Mesenteric fat pad (tissue), 1 donor: Measurements from ENCODE around the gene PARL. TPM values are rescaled to one million over a fixed set of nuclear protein-coding genes. Genes with fewer than 3 reads are reported as not detected.

Experiments used
- DNase-seq: peaks from one replicate; pipeline ENCODE4 v3.0.0-alpha.2; 2020; ENCODE audit warnings: low spot score
- long read RNA-seq: library from polyadenylated mRNA; unstranded; transcript quantifications from one replicate; pipeline ENCODE4 v2.0.0, GENCODE V29; 2020
- total RNA-seq: library from RNA; stranded (reverse); fragmentation: NEBNext Ultra II Directional; extraction: Animal tissue kit (Norgen Biotek cat#: 25700); gene quantifications from one replicate; pipeline ENCODE4 v1.2.1, GENCODE V29; 2021
- donor health status: DM: yes; HTN: yes; CAD: no.

The PARL gene, protein sequence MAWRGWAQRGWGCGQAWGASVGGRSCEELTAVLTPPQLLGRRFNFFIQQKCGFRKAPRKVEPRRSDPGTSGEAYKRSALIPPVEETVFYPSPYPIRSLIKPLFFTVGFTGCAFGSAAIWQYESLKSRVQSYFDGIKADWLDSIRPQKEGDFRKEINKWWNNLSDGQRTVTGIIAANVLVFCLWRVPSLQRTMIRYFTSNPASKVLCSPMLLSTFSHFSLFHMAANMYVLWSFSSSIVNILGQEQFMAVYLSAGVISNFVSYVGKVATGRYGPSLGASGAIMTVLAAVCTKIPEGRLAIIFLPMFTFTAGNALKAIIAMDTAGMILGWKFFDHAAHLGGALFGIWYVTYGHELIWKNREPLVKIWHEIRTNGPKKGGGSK
- 62.5 TPM for total RNA-seq
- long read RNA-seq, transcript PARL-202 (10 exons, 1,414 nt), result major isoform, 72 of 95 reads
- long read RNA-seq, transcript PARL-201 (9 exons, 1,240 nt), result minor isoform, 9 of 95 reads
- long read RNA-seq, partial matches to known transcripts, result 0 of 95 reads
- long read RNA-seq, other reads (novel, unspliced or antisense), result 10 of 95 reads

DNA sequence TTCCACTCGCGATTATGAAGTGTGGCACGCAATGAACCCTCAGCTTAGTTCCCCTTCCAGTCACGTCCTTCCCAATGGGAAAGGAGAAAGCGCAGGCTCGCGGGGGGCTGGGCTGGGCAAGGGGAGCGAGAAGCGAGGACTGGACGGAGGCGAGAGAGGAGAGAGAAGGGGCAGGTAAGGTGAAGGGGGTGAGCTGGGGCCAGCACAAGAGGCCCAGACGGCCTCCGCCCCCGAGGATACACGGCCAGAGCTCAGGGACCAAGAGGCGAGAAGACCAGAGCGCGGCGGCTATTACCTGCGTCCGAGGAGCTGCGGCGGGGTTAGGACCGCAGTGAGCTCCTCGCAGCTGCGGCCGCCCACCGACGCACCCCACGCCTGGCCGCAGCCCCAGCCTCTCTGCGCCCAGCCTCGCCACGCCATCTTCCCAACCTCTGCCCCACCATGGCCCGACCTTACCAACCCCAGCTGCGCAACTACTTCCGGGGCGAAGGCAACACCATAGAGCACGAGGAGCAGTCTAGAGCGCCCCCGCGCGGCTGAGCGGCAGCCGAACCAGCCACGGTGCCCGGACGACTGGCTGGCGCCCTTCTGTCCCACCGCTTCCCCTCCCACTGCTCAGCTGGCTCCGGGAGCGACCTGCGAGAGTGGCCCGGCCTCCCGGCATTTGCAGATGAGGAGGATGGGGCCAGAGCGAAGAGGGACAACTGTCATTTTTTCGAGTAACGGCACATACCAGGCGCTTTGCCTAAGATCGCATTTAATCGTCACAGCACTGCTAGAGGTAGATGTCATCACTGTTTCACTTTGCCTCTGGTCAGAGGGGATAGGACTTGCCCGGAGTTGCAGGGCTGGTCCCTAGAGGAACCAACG lies at the start of gene PARL:
Gene PARL (minus strand): TSS at position 454 of the 870 bp plus-strand sequence. CDS start 34 bp downstream, at position 420.
- DNase-seq, result peak; percentile 99

DNA sequence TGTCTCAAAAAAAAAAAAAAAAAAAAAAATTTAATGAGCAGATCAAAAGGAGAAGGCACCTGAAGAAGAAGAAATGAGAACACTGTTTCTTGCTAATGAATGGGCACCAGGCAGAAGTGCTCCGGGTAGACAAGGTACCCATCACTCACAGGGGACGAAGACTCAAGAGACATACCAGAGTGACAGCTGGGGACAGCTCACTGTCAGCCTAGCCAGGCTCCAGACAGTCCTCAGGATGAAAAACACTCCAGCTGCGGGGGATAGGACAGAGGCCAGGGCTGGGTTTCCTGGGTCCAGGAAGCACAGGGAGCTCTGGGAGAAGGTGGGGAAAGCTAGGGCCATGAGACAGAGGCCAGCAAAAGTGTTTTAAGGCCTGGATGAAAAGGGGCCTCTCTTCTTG lies 48.5 kb upstream of the PARL start:
- no peak for DNase-seq

DNA sequence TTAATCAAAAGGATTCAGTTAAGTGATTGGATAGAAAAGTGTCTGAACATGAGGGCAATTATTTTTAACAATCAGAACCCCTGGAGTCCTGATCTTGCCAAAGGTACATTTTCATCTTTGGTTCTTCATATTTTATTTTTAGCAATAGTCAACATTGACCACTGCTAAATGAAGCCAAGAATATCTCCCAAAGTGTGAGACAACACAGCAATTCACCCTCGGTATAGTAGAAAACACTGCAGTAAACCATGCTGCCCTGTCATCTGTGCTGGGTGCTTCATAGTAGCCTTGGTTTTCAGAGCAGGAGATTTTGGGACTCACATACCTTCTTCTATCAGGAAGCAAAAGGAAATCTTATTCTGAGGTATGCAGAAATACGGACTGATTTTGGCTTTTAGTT lies 47.2 kb upstream of the PARL start:
- no peak for DNase-seq

DNA sequence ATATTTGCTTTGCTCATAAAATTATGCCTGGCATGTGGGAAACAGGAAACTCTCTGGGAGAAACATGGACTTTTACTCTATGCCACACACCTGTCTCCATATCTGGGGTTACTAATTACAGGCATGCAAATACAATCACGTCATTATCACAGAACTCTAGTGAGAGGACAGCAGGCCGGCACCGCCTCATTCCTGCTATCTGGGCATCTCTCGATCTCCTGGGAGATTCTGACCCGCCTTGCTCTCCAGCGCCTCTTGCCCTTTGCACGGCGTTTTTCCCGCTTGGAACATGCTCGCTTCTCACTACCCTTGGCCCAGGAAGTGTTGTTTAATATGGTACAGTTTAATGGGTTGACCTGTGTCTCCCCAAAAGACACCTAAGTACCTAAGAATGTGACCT lies 45.4 kb upstream of the PARL start:
- no peak for DNase-seq

DNA sequence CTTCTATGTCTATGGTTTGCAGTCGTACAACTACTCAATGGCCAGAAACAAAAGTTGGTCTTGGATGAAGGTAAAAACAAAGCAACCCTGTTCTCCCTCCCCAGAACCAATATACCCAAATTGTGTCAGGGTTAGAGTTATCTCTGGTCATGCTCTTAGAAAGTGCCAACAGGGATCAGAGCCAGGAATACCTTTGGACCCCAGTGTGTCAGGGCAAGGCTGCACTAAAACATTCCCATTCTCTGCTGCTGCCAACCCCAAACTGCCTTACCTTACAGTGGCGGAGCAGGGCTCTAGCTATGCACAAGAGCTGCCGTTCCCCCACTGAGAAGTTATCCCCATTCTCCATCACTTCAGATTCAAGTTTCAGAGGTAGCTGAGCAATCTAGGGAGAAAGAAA lies 42.4 kb upstream of the PARL start:
- no peak for DNase-seq

DNA sequence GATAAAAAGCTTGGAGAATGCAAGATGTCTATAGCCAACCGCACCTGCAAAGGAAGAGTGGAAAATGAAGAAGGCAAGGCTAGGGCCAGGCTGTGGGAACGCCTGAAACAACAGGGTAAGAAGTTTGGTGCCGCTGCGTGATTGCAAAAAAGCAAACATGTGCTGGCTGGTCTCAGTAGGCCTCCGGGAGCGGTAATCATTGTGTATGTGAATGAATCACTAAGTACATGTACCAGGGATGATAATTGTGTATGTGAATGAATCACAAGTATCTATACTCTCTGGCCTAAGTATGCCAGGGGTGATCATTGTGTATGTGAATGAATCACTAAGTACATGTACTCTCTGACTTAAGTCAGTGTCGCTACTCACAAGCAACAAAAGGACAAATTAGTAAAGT lies 40.3 kb upstream of the PARL start:
- DNase-seq, result no peak

DNA sequence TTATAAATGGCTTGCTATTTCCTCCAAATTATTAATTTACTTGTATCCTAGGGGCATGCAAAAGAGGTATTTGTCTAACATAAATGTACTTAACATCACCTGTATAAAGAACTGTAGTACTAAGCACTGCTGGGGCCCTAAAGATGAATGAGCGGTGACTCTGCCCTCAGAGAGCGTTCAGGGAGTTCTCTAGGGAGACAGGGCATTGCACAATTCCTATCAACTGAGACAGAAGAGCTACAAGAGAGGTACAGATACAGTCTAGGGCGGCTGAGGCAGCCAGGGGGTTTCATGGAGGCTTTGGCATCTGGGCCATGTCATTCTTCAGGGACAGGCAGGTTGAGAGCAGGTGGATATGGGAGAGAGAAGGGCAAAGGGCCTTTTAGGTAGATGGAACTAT lies 39.9 kb upstream of the PARL start:
- no peak for DNase-seq

DNA sequence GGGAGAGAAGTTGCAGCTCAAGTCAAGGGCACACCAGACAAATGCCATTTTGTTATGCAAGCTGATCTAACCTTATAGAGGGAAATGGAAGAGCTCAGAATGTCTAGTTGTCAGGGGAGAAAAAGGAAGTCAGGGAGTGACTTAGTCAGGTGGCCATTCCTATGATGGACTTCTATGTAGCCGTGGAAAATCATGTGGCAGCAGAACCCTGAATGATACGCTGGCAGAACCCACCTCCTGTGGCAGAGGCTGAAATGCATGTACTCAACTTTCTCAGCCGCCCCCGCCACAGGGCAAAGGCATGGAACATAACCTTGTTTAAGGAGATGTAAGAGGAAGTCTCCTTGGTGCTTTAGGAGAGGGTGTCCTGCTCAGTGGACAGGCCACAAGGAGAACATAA lies 37.7 kb upstream of the PARL start:
- no peak for DNase-seq

DNA sequence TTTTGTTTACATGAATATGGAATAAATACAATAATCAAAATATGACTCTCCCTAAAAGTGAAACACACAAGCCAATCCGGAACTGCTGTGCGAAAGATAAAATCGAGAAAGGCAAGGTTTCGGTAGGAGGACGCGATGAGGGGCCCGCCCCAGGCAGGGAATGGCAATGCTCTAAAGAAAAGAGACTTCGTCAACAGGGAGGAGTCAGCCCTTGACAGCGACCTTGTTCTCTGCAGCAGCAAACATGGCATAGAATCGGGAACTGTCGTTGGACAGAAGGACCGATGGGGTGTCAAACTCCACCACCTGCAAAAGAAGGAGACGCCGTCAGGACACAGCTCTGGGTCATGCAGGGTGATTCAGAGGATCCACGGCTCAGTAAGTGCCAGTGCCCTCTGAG lies 36.4 kb upstream of the PARL start:
- DNase-seq, result no peak

DNA sequence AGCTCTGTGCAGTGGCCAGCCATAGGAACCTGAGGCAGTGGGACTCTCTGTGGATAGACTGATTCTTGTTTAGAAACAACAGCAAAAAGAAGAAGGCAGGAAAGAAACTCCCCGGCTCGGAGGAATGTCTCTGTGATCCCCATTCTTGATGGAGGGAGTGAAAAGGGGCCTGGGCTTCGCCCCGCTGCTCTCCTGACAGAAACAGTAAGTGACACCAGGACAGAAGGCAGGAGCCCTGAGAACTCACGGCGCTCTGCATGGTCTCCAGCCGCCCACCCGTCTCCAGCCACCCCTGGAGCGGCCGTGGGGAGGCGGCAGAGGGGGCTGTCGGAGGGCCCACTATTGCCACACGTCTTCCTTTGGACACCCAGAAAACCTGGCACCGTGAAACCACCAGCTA lies 35.7 kb upstream of the PARL start:
- DNase-seq, result no peak

DNA sequence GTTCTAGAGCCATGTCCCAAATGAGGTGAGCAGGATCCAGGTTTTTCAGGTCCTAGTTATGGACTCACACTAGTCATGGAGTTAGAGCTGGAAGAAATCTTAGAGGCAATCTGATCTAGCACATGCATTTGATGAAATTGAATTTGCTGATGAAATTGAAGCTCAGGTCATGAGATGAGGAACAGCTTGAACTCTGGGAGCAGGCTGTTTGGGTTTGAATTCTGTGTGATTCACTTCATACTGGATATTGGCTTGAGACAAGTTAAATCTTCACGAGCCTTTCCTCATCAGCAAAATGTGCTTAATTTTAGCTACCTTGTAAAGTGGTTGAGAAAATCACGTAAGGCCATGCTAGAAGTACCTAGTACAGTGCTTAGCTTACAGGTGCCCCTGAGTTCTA lies 33.5 kb upstream of the PARL start:
- DNase-seq, result no peak

DNA sequence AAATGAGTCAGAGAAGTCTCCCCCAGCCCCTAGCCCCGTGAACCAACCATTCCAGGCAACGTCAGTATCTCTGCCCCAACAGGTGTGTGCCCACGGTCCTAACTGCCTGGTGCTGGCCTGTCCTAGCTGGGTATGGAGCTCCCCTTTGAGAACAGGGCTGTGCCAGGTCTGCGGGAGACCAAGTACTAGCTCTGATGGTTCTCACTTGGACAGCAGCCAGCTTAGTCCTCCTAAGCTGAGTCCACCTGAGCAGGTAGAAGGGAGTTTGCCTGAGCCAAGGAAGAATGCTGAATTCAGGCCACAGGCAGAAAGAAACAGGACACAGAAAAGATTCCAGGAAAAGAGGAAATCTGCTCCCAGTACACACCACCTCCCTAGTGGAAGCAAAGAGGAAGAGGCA lies 33.1 kb upstream of the PARL start:
- DNase-seq, result no peak

DNA sequence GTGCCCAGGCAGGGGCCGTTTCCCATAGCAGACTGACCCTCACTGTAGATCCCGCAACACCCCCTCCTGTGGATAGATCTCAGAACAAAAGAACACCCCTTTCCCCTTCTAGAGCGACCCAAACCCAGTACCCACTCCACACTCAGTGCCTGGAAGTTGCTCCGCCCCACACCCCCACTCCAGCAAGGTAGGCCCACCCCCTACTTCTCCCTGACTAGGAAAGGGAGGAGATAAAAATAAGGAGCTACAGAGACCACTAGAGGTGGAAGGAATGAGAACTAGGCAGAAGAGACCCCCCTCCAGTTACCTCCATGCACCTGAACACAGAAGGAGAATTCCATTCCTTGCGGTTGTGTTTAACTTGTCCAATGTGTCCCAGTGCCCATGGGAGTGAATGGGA lies 30.2 kb upstream of the PARL start:
- no peak for DNase-seq

DNA sequence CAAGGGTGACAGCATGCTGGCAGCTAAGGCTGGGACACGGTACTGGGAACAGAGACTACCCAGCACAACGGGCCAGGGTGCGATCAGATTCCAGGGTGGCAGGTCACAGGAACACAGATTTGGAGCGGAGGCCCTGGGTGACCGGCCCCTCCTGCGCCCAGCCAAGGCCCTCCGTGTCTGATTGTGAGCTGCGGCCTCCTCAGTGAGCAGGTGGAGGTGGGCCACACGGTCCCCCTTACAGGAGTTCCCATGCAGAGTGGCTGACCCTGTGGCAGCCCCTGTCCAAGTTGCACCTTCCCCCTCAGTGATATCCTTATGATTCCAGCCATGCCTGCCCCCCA lies 28.9 kb upstream of the PARL start:
- no peak for DNase-seq

DNA sequence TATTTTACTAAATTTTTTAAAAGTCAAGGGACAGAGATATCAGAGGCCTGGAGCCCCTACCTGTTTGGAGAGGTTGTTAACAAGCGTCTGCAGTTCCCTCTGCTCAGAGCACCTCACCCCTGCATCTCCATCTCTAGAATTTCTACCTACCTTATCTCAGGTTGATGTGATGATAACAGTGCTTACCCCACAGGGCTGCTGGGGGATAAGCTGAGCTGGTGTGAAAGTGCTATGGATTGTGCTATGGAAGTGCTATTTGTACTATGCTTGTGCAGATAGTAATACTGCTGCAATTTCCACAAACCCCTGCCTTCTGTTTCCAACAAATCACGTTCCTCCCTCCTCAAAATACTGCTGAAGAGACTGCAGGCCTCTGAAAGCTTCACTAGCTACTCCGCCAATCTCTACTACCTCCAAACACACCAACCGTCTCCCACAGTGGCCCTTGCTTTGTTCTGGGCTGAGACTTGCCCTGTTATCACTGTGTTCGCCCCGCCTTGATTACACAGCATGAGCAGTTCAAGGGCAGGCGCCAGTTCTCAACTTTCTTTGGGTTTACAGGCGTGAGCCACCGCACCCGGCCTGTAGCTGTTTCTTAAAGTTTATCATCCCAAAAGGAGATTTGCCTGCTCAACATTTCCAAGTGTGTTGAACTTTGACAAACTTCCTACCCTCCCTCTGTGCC lies 28.4 kb upstream of the PARL start:
- no peak for DNase-seq

DNA sequence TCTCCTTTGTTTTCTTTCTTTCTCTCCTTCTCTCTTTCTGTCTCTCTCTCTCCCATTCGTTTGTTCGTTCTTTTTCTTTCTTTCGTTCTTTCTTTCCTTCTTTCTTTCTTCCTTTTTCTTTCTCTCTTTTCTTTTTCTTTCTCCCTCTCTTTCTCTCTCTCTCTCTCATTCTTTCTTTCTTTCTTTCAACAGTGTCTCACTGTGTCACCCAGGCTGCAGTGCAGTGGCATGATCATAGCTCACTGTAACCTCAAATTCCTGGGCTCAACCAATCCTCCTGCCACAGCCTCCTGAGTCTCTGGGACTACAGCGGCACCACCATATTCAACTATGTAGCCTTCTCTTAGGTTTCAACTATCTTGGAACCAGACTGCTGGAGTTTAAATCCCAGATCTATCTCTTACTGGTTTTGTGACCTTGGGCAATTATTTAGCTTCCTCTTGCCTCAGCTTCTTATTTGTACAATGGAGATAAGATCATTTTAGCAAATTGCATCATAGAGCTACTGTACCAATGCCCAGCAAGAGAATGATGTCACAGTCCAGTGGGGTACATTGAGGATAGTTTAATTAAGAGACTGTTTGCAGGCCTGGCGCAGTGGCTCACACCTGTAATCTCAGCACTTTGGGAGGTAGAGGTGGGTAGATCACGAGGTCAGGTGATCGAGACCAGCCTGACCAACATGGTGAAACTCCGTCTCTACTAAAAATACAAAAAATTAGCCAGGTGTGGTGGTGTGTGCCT lies 27.3 kb upstream of the PARL start:
- no peak for DNase-seq

DNA sequence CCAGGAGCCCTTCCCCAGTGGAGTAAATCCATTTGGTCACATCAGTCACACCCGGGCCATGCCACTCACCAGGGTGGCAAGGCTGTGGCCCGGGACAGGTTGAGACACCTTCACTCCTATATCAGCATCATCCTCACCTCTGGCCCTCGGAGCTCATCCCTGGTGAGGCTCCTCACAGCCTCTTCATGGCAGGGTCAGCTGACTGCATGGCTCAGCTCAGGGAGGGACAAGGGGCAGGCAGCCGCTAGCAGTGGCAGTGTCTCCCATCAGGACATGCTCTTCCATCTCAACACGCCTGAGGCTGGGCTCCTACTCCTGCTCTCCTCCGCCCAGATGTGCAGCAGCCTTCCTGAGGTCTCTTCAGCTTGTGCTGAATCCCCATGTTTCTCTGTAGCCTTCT lies 26.4 kb upstream of the PARL start:
- no peak for DNase-seq

DNA sequence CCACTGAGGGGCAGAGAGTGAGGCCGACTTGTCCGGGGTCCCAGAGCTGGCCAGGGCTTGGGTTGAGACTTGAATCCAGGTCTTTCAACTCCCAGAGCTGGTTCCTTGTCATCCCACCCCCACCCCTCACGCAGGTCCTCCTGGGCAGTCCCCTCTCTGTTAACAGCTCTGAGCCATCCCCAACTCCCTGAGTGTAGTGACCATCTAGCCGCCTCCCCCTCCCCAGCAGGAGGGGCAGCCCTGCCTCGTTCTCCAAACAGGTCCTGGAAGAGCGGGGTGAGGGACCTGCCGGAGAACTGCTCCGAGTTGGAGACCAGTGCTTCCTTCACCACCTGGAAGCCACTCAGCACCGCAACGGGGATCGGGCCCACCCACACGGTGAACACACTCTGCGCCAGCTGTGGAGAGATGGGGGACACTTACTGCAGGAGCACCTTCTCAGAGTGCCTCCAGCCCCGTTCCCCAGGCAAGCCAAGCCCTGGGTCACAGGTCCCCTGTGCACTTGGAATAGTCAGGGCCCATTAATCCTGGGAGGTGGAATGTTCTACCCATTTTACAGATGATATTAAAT lies 24.4 kb upstream of the PARL start:
- DNase-seq, result no peak

DNA sequence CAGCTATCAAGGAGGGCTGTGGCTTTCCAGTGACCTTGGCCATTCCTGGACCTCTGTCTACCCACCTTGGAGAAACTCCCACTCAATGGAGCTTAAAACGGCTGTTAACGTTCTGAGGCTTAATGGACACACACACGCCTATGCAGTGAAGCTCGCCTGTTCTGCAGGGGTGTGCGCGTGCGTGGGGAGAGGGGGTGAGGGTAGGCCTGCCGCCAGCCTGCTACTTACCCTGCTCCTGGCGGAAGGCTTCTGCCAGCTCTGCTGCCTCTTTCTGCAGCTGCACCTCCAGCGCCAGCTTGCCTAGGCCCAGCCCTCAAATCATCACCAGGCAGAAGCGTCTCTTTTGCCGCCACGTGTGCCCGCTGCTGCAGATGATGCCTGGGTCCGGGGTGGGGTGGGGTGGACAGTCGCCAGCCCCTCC lies 23.2 kb upstream of the PARL start:
- DNase-seq, result no peak

DNA sequence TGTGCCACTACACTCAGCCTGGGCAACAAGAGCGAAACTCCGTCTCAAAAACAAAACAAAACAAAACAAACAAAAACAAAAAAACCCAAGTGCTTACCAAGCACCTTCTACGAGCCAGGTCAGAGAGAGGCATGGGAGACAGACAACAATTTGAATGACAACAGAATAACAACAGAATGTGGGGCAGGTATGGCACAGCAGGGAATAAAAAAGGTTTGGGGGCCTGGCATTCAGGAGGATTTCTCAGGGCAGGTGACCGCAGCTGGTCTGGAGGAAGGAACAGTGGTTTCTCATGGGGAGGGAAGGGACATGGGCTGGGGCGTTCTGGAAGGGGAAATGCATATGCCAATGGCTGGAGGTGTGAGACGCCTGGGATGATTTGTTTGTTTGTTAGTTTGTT lies 22.5 kb upstream of the PARL start:
- DNase-seq, result no peak
